GM18909 (cell line): Measurements from ENCODE around the gene BTF3.
A peak's percentile ranks its signal among the peaks of the same experiment; 100 is the strongest.
"Not testable (repeated sequence)": the region's sequence is repeated elsewhere in the genome, so short reads cannot be mapped to it uniquely, and the experiment has no call there.

Source experiments
- ATAC-seq: cut with Tn5 transposase; IDR thresholded peaks from one replicate; pipeline ENCODE4 v1.9.1; 2021; ENCODE audit warnings: mild to moderate bottlenecking; ENCODE audit not compliant: unreplicated experiment, poor library complexity

BTF3 gene

DNA sequence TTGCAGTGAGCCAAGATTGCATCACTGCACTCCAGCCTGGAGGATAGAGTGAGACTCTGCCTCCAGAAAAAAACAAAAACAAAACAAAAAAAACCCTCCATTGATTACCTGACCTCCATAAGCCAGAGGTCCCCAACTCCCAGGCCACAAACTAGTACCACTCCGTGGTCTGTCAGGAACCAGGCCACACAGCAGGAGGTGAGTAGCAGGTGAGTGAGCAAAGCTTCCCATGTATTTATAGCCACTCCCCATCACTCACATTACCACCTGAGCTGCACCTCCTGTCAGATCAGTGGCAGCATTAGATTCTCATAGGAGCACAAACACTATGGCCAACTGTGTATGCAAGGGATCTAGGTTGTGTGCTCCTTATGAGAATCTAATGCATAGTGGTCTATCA is 13.7 kb upstream of the BTF3 start:
- ATAC-seq = no peak

DNA sequence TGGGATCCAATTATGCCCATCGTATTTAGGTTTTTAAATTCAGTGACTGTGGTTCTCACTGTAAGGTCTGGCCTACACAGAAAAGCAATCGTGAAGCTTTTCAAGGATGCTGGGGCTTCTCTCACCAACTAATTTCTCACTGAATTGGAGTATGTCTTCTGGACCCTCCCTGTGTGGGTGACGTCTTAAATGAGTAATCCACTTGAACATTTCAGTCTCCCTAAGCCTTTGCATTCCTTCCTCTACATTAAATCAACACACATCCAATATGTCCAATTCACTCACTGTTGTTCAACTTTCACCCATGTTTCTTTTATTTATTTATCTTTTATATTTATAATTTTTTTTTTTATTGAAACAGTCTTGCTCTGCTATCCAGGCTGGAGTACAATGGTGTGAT is 12.5 kb upstream of the BTF3 start:
- ATAC-seq = no peak

DNA sequence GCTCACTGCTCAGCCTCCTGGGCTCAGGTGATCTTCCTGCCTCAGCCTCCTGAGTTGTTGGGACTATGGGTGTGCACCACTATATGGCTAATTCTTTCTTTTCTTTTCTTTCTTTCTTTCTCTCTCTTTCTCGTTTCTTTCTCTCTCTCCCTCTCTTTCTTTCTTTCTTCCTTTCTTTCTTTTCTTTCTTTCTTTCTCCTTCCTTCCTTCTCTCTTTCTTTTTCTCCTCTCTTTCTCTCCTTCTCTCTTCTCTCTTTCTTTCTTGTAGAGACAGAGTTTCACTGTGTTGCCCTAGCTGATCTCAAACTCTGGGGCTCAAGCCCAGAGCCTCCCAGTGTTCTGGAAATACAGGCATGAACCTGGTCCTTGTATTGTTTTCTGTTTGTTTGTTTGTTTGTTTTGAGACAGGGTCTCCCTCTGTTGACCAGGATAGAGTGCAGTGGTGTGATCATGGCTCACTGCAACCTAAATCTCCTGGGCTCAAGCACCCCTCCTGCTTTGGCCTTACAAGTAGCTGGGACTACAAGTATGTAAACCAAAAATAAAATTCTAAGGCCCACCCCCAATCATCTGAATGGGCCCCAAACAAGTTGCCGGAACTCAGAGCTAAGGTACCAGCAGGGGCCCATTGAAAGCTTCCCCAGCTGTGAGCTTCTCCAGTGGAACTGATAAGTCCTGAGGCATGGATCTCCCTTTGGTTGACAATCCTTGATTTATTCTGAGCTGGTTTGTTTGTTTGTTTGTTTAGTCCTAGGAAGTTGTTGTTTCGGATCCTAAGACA is 11.9 kb upstream of the BTF3 start:
- no peak for ATAC-seq

DNA sequence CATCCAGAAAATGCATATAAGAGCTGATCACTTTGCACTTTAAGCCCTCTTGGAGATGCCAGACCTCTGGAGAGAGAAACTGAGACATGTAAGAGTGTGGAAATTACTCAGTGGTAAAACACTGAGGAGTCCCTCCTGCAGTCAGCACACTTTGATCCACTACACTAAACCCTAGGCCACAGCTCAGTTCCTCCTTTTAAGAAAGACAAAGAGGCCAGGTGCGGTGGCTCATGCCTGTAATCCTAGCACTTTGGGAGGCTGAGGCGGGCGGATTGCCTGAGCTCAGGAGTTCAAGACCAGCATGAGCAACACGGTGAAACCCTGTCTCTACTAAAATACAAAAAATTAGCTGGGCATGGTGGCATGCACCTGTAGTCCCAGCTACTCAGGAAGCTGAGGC is 11.0 kb upstream of the BTF3 start:
- ATAC-seq = not testable (repeated sequence)

GRCh38 chr5:73487815-73488214 is 10.4 kb upstream of the BTF3 start:
- ATAC-seq = no peak

DNA sequence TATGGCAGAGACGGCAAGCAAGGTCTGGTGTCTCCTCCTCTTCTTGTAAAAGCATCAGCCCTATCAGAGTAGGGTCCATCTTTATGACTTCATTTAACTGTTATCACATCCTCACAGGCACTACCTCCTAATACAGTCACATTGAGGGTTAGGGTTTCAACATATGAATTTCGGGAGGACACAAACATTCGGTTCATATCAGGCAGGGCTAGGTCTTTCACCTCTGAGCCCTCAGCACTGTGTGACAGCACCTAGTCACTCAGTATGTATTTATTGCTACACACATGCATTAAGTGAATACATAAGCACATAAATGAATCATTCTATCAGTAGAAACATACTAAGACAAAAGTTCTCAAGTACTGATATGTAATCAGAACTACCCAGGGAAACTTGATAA is 9.4 kb upstream of the BTF3 start:
- no peak for ATAC-seq

DNA sequence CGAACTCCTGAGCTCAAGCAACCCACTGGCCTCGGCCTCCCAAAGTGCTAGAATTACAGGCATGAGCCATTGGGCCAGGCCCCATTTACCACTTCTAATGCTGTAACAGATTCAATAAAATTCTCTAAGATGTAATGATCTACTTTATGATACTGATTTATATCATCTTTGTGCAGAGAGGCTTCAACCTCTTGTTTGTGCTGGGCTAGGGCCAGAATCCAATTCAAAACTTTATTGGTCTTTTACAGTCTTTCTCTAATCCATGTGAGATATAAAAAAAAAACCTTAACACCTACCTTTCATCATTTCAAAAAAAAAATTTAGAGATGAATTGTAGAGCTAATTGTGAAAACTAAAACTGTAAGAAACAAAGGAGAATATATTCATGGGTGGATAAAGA is 8.2 kb upstream of the BTF3 start:
- no peak for ATAC-seq

DNA sequence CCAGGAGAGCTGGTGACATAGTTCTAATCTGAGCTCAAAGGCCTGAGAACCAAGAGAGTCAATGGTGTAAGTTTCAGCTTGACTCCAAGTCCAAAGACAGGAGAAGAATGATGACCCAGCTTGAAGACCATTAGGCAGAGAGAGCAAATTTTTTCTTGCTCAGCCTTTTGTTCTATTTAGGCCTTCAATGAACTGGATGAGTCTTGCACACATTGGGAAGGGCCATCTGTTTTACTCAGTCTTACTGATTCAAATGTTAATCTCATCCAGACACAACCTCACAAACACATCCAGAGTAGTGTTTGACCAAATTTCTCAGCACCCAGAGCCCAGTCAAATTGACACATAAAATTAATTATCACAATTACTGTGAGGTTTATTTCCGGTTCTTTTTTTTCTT is 7.1 kb upstream of the BTF3 start:
- no peak for ATAC-seq

DNA sequence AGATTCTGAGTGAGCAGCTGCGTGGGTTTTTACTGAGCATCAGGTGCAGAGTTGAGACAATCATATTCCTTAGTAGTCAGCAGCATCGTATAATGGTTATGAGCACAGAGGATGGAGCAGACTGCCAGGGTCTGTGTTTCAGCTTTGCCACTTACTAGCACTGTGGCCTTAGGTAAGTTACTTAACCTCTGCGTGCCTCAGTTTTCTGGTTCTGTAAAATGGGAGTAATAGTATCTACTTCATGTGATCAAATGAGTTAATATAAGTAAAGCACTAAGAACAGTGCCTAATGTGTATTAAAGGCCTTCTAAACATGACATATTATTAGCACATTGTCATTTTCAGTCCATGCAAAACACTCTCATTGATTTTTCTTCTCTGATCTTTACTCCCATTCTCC is 4.8 kb upstream of the BTF3 start:
- no peak for ATAC-seq

GRCh38 chr5:73494721-73495120 is 3.5 kb upstream of the BTF3 start:
- no peak for ATAC-seq

DNA sequence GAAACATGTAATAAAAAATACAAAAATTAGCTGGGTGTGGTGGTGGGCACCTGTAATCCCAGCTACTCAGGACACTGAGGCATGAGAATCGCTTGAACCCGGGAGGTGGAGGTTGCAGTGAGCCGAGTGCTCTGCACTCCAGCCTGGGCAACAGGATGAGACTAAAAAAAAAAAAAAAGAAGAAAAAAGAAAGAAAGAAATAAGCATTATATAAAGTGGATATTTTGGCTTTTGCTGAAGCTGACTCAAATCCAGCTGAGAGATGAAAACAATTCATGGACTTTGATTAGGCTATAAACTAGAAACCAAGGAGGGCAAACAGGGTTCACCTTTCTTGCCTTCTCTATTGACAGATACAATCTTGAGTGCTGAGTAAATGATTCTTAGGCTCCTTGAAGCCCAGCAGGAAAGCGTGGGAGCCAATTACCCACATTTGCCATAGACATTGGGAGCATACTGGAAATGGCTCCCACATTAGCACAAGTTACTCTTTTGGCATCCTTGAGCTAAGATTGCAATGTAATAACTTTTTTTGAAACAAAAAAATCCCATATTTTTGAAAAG is 2.4 kb upstream of the BTF3 start:
- no peak for ATAC-seq

DNA sequence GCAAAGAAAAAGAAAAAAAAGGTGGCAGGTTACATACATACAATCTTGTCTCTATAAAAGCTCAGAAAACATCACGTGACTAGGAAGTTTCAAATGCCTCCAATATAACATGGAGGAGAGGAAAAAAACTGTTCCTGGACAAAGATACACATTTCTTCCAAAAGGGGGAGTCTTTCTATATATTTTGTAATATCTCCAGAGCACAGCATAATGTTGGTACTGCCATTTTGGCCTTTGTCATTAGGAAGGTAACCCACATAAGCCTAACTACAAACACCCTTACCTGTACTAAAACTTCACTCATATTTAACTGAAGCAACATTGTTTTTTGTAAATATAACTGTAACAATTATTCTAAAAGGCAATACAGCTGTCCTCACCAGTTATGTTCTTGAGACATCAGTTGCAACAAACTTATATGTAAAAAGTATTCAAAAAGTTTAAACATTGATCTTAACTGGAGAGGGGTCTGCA is 1.2 kb upstream of the BTF3 start:
- ATAC-seq = no peak

DNA sequence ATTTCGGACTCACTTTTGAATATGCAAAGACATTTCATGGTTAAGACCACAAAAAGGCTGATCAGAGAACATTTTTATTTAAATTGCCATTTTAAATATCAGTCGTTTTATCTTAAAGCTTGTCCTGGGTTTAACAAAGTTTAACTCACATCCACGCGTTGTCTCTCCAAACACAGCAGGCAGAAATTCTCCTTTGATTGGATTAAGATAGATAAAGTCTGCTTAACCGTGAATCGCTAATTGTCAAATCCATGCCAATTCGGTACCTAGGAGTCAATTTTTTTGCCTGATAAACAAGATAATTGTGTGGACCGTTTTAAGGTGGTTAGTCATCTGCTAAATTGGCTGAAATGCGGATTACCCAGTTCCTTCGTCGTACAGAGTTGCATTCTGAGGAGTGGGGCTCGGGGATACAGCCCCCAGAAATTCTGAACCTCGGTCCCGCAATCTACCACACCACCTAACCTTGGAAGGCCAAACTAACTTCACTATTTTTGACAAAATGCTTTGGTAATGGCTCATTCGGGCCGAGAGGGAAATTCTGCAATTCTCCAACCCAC is 665 bp upstream of the BTF3 start:
- peak; percentile 10 for ATAC-seq

GRCh38 chr5:73499187-73499586 is 945 bp downstream of the BTF3 start:
- ATAC-seq = no peak

DNA sequence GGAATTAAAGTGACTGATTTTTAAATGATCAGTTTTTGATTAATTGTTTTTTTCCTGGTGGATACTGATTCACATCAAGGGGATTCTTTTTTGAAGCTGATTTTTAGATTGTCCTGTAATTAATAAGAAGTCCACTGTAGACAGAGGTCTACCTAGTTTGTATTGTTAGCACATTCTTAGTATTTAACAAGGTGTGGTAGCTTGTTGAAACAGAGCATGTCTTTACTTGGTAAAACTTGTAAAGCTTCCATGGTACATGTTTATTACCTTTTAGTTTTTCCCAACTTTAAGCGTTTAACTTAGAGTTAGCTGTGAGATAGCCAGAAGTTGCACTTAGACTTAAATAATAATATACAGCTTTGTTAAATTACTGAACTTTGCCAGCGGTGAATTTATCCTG is 1.5 kb downstream of the BTF3 start:
- no peak for ATAC-seq

GRCh38 chr5:73501406-73501805 is 3.2 kb downstream of the BTF3 start:
- ATAC-seq = no peak

GRCh38 chr5:73506459-73506955 is 8.3 kb downstream of the BTF3 start:
- no peak for ATAC-seq

DNA sequence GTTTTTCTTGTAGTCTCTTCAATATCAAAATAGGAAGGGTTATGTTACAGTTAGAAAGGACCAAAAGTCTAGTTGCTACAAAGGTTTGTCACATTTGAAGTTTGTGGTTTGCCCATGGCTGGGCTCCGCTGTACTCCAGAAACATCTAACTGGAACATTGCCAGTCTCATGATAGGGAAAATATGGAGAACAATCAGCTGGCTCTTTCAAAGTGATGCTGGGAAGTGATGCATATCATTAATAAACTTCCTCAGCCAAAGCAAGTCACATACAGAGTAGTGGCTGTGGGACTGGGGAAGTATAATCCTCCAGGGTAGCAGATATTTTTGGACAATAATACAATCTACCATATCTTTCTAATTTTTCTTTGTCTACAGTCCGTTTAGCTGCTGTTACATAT is 8.8 kb downstream of the BTF3 start:
- ATAC-seq = no peak

DNA sequence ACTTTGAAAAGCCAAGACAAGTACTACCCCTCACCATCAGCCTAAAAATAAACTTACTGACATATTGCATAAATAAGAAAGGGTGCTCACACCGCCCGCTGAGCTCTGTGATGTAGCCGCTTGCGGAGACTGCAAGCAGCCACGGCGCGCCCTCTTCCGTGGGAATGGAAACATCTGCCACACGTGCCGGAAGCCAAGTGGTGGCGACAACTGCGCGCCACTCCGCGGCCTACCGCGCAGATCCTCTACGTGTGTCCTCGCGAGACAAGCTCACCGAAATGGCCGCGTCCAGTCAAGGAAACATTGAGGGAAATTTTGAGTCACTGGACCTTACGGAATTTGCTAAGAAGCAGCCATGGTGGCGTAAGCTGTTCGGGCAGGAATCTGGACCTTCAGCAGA is 10.3 kb downstream of the BTF3 start:
- ATAC-seq = not testable (repeated sequence)

- ATAC-seq = no peak
These were observed 15.8 kb downstream of the BTF3 start for GRCh38 chr5:73513996-73514395.

GRCh38 chr5:73514418-73514817 is 16.2 kb downstream of the BTF3 start:
- no peak for ATAC-seq

DNA sequence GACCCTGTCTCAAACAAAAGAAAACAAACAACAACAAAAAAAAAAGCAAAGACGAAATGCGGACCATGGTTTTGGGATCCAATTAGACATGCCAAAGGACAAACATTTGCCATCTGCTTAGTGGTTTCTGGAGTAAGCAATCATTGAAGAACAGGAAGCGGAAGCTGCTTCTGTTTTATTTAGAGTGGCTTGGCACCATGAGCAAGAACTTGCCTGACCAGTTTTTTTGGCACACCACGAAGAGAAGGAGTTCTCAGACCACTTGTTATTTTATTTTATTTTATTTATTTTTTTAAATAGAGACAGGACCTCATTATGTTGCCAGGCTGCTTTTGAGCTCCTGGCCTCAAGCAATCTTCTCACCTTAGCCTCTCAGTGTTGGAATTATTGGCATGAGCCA is 17.0 kb downstream of the BTF3 start:
- ATAC-seq = no peak
